Hematopoietic multipotent progenitor cell treated with erythropoietin and hydrocortisone succinate and interleukin-3 and kit ligand, for 17 days (in vitro differentiated cells): ENCODE results near the gene DUSP15.
A peak's percentile ranks its signal among the peaks of the same experiment; 100 is the strongest.
"Not testable (repeated sequence)": the region's sequence is repeated elsewhere in the genome, so short reads cannot be mapped to it uniquely, and the experiment has no call there.

ENCODE experiments used
- DNase-seq: peaks from one replicate; pipeline ENCODE4 v3.0.0-alpha.2; 2015; ENCODE audit warnings: low spot score

DUSP15 gene

GRCh38 chr20:31839782-31840487, 30.4 kb downstream of the DUSP15 start:
- no peak for DNase-seq

- DNase-seq, result no peak
Observed at GRCh38 chr20:31838646-31839292, 31.6 kb downstream of the DUSP15 start.

- no peak for DNase-seq
Observed at GRCh38 chr20:31837896-31838397, 32.4 kb downstream of the DUSP15 start.

GRCh38 chr20:31836853-31837608, 33.3 kb downstream of the DUSP15 start:
- no peak for DNase-seq

- DNase-seq, result no peak
Observed at GRCh38 chr20:31835977-31836852, 34.1 kb downstream of the DUSP15 start.

- DNase-seq, result no peak
Observed at GRCh38 chr20:31835554-31835953, 34.8 kb downstream of the DUSP15 start.

- DNase-seq, result no peak
Observed at GRCh38 chr20:31833931-31834521, 36.3 kb downstream of the DUSP15 start.

- peak; percentile 53 for DNase-seq
Observed at GRCh38 chr20:31833130-31833930, 37.0 kb downstream of the DUSP15 start.

GRCh38 chr20:31831771-31832306, 38.5 kb downstream of the DUSP15 start:
- DNase-seq, result no peak

- no peak for DNase-seq
Observed at GRCh38 chr20:31831211-31831610, 39.1 kb downstream of the DUSP15 start.

GRCh38 chr20:31830406-31830981, 39.8 kb downstream of the DUSP15 start:
- no peak for DNase-seq

GRCh38 chr20:31829731-31830130, 40.6 kb downstream of the DUSP15 start:
- DNase-seq, result no peak

GRCh38 chr20:31828016-31828415, 42.3 kb downstream of the DUSP15 start:
- DNase-seq, result not testable (repeated sequence)

GRCh38 chr20:31827059-31827458, 43.3 kb downstream of the DUSP15 start:
- no peak for DNase-seq

- DNase-seq, result no peak
Observed at GRCh38 chr20:31826074-31826473, 44.3 kb downstream of the DUSP15 start.

GRCh38 chr20:31824554-31825313, 45.6 kb downstream of the DUSP15 start:
- DNase-seq, result no peak

GRCh38 chr20:31824125-31824485, 46.2 kb downstream of the DUSP15 start:
- no peak for DNase-seq

GRCh38 chr20:31823360-31824124, 46.8 kb downstream of the DUSP15 start:
- DNase-seq, result no peak
